Testis (tissue), 3 donors: Measurements from ENCODE around the gene UVSSA. TPM values are rescaled to one million over a fixed set of nuclear protein-coding genes. Genes with fewer than 3 reads are reported as not detected.

Source experiments
- DNase-seq: peaks from one replicate; pipeline ENCODE4 v3.0.0-alpha.2; 2019
- H3K27ac ChIP-seq, 2 donors: fragments of 200-600 bp; sonication (generic); one replicate each; pipeline ENCODE4 v1.5.1; 2019
- H3K27me3 ChIP-seq: fragments of 200-600 bp; sonication (generic); one replicate; pipeline ENCODE4 v1.5.1; 2019
- H3K36me3 ChIP-seq: fragments of 200-600 bp; sonication (generic); one replicate; pipeline ENCODE4 v1.5.1; 2017; ENCODE audit warnings: low read depth; ENCODE audit errors: missing control alignments
- H3K4me1 ChIP-seq: fragments of 200-600 bp; sonication (generic); one replicate; pipeline ENCODE4 v1.5.1; 2019
- H3K4me3 ChIP-seq, 2 donors: fragments of 200-600 bp; sonication (generic); one replicate each; pipeline ENCODE4 v1.5.1; 2017 to 2019
- H3K9me3 ChIP-seq: fragments of 200-600 bp; sonication (generic); one replicate; pipeline ENCODE4 v1.5.1; 2017
- CTCF ChIP-seq, 3 experiments: fragments of 450-650 bp in 2 of 3; fragments of 200-600 bp in 1 of 3; sonication (generic) in 1 of 3; IDR thresholded peaks; one replicate each; pipeline ENCODE4 v1.5.1; 2016 to 2019; ENCODE audit warnings: antibody characterized with exemption in 3 of 3, mild to moderate bottlenecking in 2 of 3, moderate library complexity in 1 of 3
- POLR2A ChIP-seq: fragments of 450-650 bp; IDR thresholded peaks from one replicate; pipeline ENCODE4 v1.6.1; 2017; ENCODE audit warnings: antibody characterized with exemption, mild to moderate bottlenecking, moderate library complexity
- WGBS, 2 donors: methylation state at CpG; one replicate each; pipeline ENCODE4 v1.1.5; 2018; 5-methylcytosine and 5-hydroxymethylcytosine counted together
- intact Hi-C: fragments of 100-400 bp; cut with DNase I; formaldehyde crosslinking; loops from one replicate; pipeline ENCODE4 v1.15.1; 2023; ENCODE audit warnings: low total_unique reads
- polyA plus RNA-seq: library from polyadenylated mRNA; stranded (reverse); fragments of 350-450 nt; fragmentation: Illumina TruSeq; extraction: RNeasy Lipid Tissue Mini Kit (QIAGEN cat#74804); gene quantifications from one replicate; pipeline ENCODE4 v1.2.3, GENCODE V29; 2014; ENCODE audit warnings: low read depth, low replicate concordance; ENCODE audit not compliant: insufficient read depth
- total RNA-seq, 2 donors: library from RNA; depleted of rRNA; stranded (reverse); fragments of >200 nt; gene quantifications; one replicate each; pipeline ENCODE4 v1.2.3, GENCODE V29; 2016

The UVSSA gene
- total and polyA plus RNA-seq, 3 donors from 2014 or later: 35.8 to 94.6 (median 71.5) TPM

DNA sequence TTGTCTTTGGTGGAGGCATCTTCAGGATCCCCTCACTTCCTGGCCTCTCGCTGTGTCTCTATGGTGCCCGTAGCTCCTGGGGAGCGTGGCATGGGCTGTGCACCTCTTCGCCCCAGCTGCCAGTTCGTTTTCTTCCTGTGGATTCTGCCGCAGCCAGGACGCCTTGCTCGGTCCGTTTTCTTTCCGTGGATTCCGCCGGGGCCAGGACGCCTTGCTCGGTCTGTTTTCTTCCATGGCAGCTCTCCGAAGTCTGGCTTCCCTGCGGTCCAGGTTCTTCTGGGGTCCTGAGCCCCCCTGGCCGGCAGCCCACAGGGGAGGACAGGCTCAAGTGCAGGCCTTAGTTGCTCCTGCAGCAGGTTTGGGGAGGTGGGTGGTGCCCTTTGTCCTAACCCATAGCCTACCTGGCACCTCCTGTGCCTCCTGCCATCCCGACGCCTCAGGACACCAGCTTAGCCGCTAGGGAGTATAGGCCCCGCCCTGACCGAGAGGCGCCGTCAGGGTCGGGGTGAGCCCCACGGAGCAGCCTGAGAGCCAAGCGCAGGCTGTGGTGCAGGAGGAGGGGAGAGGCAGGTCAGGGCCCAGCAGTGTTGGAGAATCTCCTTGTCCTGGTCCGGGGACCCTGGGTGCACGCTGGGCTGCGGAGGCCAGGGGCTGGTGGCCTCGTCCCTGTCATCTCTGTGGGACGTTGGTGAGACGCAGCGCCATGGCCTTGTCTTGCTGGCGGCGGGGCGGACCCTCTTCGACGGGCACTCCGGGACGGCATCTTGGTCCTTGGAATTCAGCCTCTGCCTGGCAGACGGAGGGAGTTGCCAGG, 27.1 kb downstream of the UVSSA start:
- H3K4me3 ChIP-seq: no peak overlapping the region
- H3K4me1 ChIP-seq: no peaks in the 10 kb centered on the region
- H3K27ac ChIP-seq: no peak overlapping the region
- DNase-seq: no peak
- 95% methylated on average over 19 to 42 of the region's 42 CpGs for WGBS, 2 donors
- H3K9me3 ChIP-seq: no peaks in the 10 kb centered on the region
- H3K36me3 ChIP-seq: no peaks in the 10 kb centered on the region
- TF ChIP-seq CTCF (IDR thresholded peaks at IDR 0.05) (no peak), POLR2A (no peak)
- H3K27me3 ChIP-seq: no peaks in the 10 kb centered on the region
- intact Hi-C loops: no loop called here

DNA sequence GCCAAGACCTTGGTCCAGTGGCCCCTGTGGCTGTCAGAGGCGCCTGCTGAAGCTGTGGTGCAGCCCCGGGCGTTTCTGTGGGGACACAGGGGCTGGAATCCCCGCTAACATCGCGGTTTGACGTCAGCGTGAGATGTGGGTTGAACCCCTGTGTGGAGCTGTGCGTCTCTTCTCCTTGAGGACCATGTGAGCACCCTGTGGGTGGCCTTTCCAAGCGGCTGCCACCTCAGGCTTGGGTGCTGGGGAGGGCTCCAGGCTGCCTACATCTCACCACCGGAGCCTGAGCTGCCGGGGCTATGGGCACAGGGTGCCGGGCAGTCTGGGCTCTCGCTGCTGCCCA, 27.7 kb downstream of the UVSSA start:
- TF ChIP-seq POLR2A (no peak), CTCF (IDR thresholded peaks at IDR 0.05) (no peak)
- H3K27me3 ChIP-seq: no peaks in the 10 kb centered on the region
- H3K9me3 ChIP-seq: no peaks in the 10 kb centered on the region
- intact Hi-C loops: no loop called here
- DNase-seq: no peak
- no peaks in the 10 kb centered on the region for H3K36me3 ChIP-seq
- no peak overlapping the region for H3K27ac ChIP-seq
- H3K4me1 ChIP-seq: no peaks in the 10 kb centered on the region
- H3K4me3 ChIP-seq: no peak overlapping the region
- WGBS, 2 donors: 92% methylated on average over 10 of the region's 14 CpGs; no CpG with 5 or more reads in 1 of the 2 donors

DNA sequence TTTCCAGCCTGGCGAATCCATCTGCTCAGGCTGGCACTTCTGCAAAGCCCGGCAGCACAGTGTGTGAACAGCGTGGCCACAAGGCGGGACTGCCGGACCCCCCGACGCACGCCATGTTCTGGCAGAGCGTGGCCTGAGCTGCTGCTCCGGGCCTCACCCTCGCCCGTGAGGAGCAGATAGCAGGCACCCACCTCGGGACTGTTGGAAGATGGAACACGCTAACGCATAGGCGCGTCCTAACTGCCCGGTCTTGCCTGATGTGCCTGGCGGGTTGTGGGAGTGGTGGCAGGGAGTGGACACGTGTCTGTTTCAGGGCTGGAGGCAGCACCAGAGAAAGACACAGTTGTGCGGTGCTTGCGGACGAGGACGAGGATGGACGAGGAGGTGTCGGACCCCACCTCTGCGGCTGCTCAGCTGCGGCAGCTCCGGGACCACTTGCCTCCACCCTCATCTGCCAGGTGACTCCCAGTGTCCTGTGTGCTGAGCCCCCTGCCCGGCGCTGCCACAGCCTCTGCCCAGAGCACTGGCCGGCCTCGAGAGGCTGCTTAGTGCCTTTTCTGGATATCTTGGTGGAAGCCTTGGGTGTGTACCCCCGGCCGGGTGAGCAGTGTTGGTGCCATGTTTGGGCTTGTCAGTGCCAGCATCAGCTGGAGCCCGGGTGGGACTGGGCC, 28.2 kb downstream of the UVSSA start:
- intact Hi-C loops: no loop called here
- Histone ChIP-seq H3K4me3 (no peak overlapping the region), H3K36me3 (no peaks in the 10 kb centered on the region), H3K9me3 (no peaks in the 10 kb centered on the region), H3K27ac (no peak overlapping the region), H3K4me1 (no peaks in the 10 kb centered on the region), H3K27me3 (no peaks in the 10 kb centered on the region)
- 94 to 98% methylated on average over 7 to 35 of the region's 36 CpGs for WGBS, 2 donors
- no peak for TF ChIP-seq CTCF (IDR thresholded peaks at IDR 0.05)
- no peak for TF ChIP-seq POLR2A
- no peak for DNase-seq

DNA sequence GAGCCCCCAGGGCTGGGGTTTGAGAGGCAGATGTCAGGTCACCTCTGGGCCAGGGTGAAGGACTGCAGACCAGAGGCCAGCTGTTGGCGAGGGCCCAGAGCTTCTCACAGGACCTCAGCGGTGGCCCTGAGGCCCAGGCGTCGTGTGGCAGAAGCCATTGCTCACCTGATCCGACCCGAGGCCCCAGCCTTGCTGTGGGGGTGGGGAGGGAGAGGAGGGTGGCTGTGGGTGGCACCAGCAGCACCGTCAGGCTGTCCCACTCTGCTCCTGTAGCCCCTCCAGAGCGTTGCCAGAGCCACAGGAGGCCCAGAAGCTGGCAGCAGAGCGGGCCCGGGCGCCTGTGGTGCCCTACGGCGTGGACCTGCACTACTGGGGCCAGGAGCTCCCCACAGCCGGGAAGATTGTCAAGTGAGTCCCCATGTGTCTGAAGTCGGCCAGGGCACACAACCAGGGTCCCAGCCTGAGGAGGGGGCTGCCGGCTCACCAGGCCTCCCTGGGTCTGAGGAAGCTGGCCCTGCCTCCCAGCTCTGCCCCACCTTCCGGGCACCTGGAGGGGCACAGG, 28.8 kb downstream of the UVSSA start:
- TF ChIP-seq CTCF (IDR thresholded peaks at IDR 0.05) (no peak), POLR2A (no peak)
- H3K27ac ChIP-seq: no peak overlapping the region
- H3K36me3 ChIP-seq: no peaks in the 10 kb centered on the region
- H3K9me3 ChIP-seq: no peaks in the 10 kb centered on the region
- 94% methylated on average over 8 of the region's 17 CpGs; no CpG with 5 or more reads in 1 of the 2 donors for WGBS, 2 donors
- intact Hi-C loops: no loop called here
- H3K27me3 ChIP-seq: no peaks in the 10 kb centered on the region
- H3K4me3 ChIP-seq: no peak overlapping the region
- no peak for DNase-seq
- H3K4me1 ChIP-seq: no peaks in the 10 kb centered on the region
